Measurements from ENCODE around the gene SEC22C.
"Not testable (repeated sequence)": the region's sequence is repeated elsewhere in the genome, so short reads cannot be mapped to it uniquely, and the experiment has no call there.

Gene SEC22C

GRCh38 chr3:42581400-42581708 lies 413 bp downstream of the SEC22C start:
- Histone ChIP-seq H3K27ac (ENCODE audit: low read length) (peak overlapping the region; percentile 66), H3K36me3 (replicated peaks; ENCODE audit: low read depth, low read length) (peaks cover 14% of the 10 kb centered on the region), H3K4me2 (ENCODE audit: low read length) (peak overlapping the region; percentile 83), H3K4me3 (ENCODE audit: low read length) (peak overlapping the region; percentile 79), H3K27me3 (ENCODE audit: low read depth, low read length) (no peaks in the 10 kb centered on the region), H3K4me1 (ENCODE audit: low read length) (peaks cover 20% of the 10 kb centered on the region), H3K79me2 (ENCODE audit: low read length) (peaks cover 38% of the 10 kb centered on the region), H4K20me1 (ENCODE audit: insufficient read depth, low read length) (no peaks in the 10 kb centered on the region), H3K9ac (ENCODE audit: low read length) (peak overlapping the region; percentile 82), H2AFZ (ENCODE audit: low read depth, low read length) (peak overlapping the region; percentile 53), H3K9me3 (ENCODE audit: insufficient read depth, low read length) (no peaks in the 10 kb centered on the region)
- TF ChIP-seq CTCF (IDR thresholded peaks at IDR 0.05; ENCODE audit: low read depth, low read length) (no peak), EZH2phosphoT487 (IDR thresholded peaks at IDR 0.05; ENCODE audit: low read depth) (no peak)

GRCh38 chr3:42579346-42579745 lies 2.4 kb downstream of the SEC22C start:
- H3K9ac ChIP-seq (ENCODE audit: low read length); H3K27ac ChIP-seq (ENCODE audit: low read length); H4K20me1 ChIP-seq (ENCODE audit: insufficient read depth, low read length); H3K9me3 ChIP-seq (ENCODE audit: insufficient read depth, low read length); H3K4me2 ChIP-seq (ENCODE audit: low read length); H2AFZ ChIP-seq (ENCODE audit: low read depth, low read length); H3K4me3 ChIP-seq (ENCODE audit: low read length); H3K27me3 ChIP-seq (ENCODE audit: low read depth, low read length): not testable (repeated sequence)
- Histone ChIP-seq H3K79me2 (ENCODE audit: low read length) (peaks cover 46% of the 10 kb centered on the region), H3K4me1 (ENCODE audit: low read length) (peaks cover 20% of the 10 kb centered on the region), H3K36me3 (replicated peaks; ENCODE audit: low read depth, low read length) (peaks cover 32% of the 10 kb centered on the region)

- H3K27me3 ChIP-seq (ENCODE audit: low read depth, low read length), result no peaks in the 10 kb centered on the region
- H3K36me3 ChIP-seq (replicated peaks; ENCODE audit: low read depth, low read length), result peaks cover 41% of the 10 kb centered on the region
- peaks cover 8% of the 10 kb centered on the region for H3K9me3 ChIP-seq (ENCODE audit: insufficient read depth, low read length)
- H2AFZ ChIP-seq (ENCODE audit: low read depth, low read length), result no peak overlapping the region
- no peak overlapping the region for H3K27ac ChIP-seq (ENCODE audit: low read length)
- no peaks in the 10 kb centered on the region for H4K20me1 ChIP-seq (ENCODE audit: insufficient read depth, low read length)
- peaks cover 41% of the 10 kb centered on the region for H3K79me2 ChIP-seq (ENCODE audit: low read length)
- peaks cover 17% of the 10 kb centered on the region for H3K4me1 ChIP-seq (ENCODE audit: low read length)
- TF ChIP-seq EZH2phosphoT487 (IDR thresholded peaks at IDR 0.05; ENCODE audit: low read depth) (no peak), CTCF (IDR thresholded peaks at IDR 0.05; ENCODE audit: low read depth, low read length) (no peak)
- no peak overlapping the region for H3K4me3 ChIP-seq (ENCODE audit: low read length)
- H3K9ac ChIP-seq (ENCODE audit: low read length), result no peak overlapping the region
- no peak overlapping the region for H3K4me2 ChIP-seq (ENCODE audit: low read length)
Observed at GRCh38 chr3:42578054-42578453, 3.7 kb downstream of the SEC22C start.

- H3K9me3 ChIP-seq (ENCODE audit: insufficient read depth, low read length), result peaks cover 8% of the 10 kb centered on the region
- H3K4me1 ChIP-seq (ENCODE audit: low read length), result peaks cover 2% of the 10 kb centered on the region
- TF ChIP-seq EZH2phosphoT487 (IDR thresholded peaks at IDR 0.05; ENCODE audit: low read depth) (no peak), CTCF (IDR thresholded peaks at IDR 0.05; ENCODE audit: low read depth, low read length) (no peak)
- no peak overlapping the region for H3K4me3 ChIP-seq (ENCODE audit: low read length)
- H2AFZ ChIP-seq (ENCODE audit: low read depth, low read length), result no peak overlapping the region
- no peaks in the 10 kb centered on the region for H4K20me1 ChIP-seq (ENCODE audit: insufficient read depth, low read length)
- peaks cover 41% of the 10 kb centered on the region for H3K36me3 ChIP-seq (replicated peaks; ENCODE audit: low read depth, low read length)
- H3K27ac ChIP-seq (ENCODE audit: low read length), result no peak overlapping the region
- no peaks in the 10 kb centered on the region for H3K27me3 ChIP-seq (ENCODE audit: low read depth, low read length)
- no peak overlapping the region for H3K4me2 ChIP-seq (ENCODE audit: low read length)
- peaks cover 26% of the 10 kb centered on the region for H3K79me2 ChIP-seq (ENCODE audit: low read length)
- no peak overlapping the region for H3K9ac ChIP-seq (ENCODE audit: low read length)
Observed at GRCh38 chr3:42575137-42575741, 6.5 kb downstream of the SEC22C start.
